Caco-2 (cell line): ENCODE measurements around the gene PPARA. TPM values are rescaled to one million over a fixed set of nuclear protein-coding genes. Genes with fewer than 3 reads are reported as not detected.

Experiments
- BruUV-seq: library from RNA; stranded (reverse); fragments of 400-500 nt; replicated peaks from 2 replicates; lab custom pipeline; 2021; lab: Mats Ljungman, UMichigan
- CTCF ChIA-PET: fragments of 300-600 bp; sonication (Branson Sonifier 250); formaldehyde crosslinking; loops from one replicate; lab custom pipeline; 2022; ENCODE audit warnings: antibody characterized with exemption; lab: Charles Lee
- POLR2A ChIA-PET: fragments of 300-600 bp; sonication (Branson Sonifier 250); formaldehyde crosslinking; loops from one replicate; lab custom pipeline; 2022; ENCODE audit warnings: antibody characterized with exemption; lab: Charles Lee
- DNase-seq, 2 experiments: peaks; one replicate each; pipeline versions ENCODE4 v3.0.0 to v3.0.0-alpha.2; 2020 to 2022
- H3K27me3 ChIP-seq: replicated peaks from 2 replicates; pipeline ENCODE4 v1.6.0; 2011; ENCODE audit warnings: low read length; ENCODE audit not compliant: control insufficient read depth, insufficient read depth
- H3K36me3 ChIP-seq: 2 replicates; pipeline ENCODE4 v1.5.1; 2011; ENCODE audit warnings: low read length; ENCODE audit not compliant: control insufficient read depth, insufficient read depth
- H3K4me1 ChIP-seq: fragments of 250-450 bp; sonication (Bioruptor Pico); 2 replicates; pipeline ENCODE4 v1.5.1; 2020; ENCODE audit warnings: mild to moderate bottlenecking
- H3K4me3 ChIP-seq: 2 replicates; pipeline ENCODE4 v1.5.1; 2011; ENCODE audit warnings: low read depth, mild to moderate bottlenecking, control low read depth, low read length
- H3K9me3 ChIP-seq: fragments of 250-450 bp; sonication (Bioruptor Pico); 2 replicates; pipeline ENCODE4 v1.5.1; 2020; ENCODE audit warnings: mild to moderate bottlenecking, moderate library complexity
- H3K27ac Mint-ChIP-seq: one replicate; pipeline ENCODE4 v1.8.0; 2022; ENCODE audit warnings: mixed read lengths; ENCODE audit not compliant: unreplicated experiment
- H3K27me3 Mint-ChIP-seq: one replicate; pipeline ENCODE4 v1.8.0; 2022; ENCODE audit warnings: mixed read lengths; ENCODE audit not compliant: insufficient read depth, unreplicated experiment
- H3K36me3 Mint-ChIP-seq: one replicate; pipeline ENCODE4 v1.8.0; 2022; ENCODE audit warnings: mild to moderate bottlenecking, mixed read lengths; ENCODE audit not compliant: insufficient read depth, unreplicated experiment
- H3K4me1 Mint-ChIP-seq: one replicate; pipeline ENCODE4 v1.8.0; 2022; ENCODE audit warnings: low read depth, mixed read lengths; ENCODE audit not compliant: unreplicated experiment
- H3K4me3 Mint-ChIP-seq: one replicate; pipeline ENCODE4 v1.8.0; 2022; ENCODE audit warnings: mild to moderate bottlenecking, moderate library complexity, mixed read lengths; ENCODE audit not compliant: unreplicated experiment
- H3K9me3 Mint-ChIP-seq: one replicate; pipeline ENCODE4 v1.8.0; 2022; ENCODE audit warnings: mixed read lengths; ENCODE audit not compliant: unreplicated experiment
- intact Hi-C: fragments of 100-400 bp; cut with micrococcal nuclease; formaldehyde crosslinking; loops from one replicate; pipeline ENCODE4 v1.10.0; 2022; ENCODE audit not compliant: unreplicated experiment
- total RNA-seq: library from RNA; stranded (reverse); gene quantifications from 2 replicates; pipeline ENCODE4 v1.2.3, GENCODE V29; 2022
- TF ChIP-seq, protein P1 (sequence below), 2 experiments: fragments of 200-600 bp in 1 of 2; IDR thresholded peaks; 1 replicate in 1 of 2; 2 replicates in 1 of 2; pipeline versions ENCODE4 v1.5.1 to v1.8.0; 2011 to 2022; ENCODE audit warnings: antibody characterized with exemption in 1 of 2, control low read depth in 1 of 2, inconsistent platforms in 1 of 2, low read depth in 1 of 2, low read length in 1 of 2, mild to moderate bottlenecking in 1 of 2, moderate library complexity in 1 of 2; ENCODE audit not compliant: insufficient read depth in 1 of 2, severe bottlenecking in 1 of 2, unreplicated experiment in 1 of 2

PPARA gene
- total RNA-seq, 1 experiment from 2014 or later = 13.4 TPM

DNA sequence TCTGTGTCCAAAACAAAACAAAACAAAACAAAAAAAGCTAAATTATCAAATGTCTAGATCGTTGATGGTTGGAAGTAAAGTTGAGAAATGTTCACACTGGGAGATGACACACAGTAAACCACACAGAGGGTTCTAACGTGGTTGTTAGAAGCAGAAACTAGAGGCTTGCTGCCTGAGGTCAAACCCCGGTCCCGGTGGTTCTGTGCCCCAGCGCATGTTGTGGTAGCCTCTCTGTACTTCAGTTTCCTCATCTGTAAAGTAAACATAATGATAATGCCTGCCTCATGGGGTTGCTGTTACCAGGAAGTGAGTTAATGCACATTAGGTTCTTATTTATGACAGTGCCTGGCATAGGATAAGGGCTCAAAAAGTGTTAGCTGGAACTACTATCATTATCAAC lies 33.4 kb downstream of the PPARA start:
- BruUV-seq = no TSS peak
- Histone ChIP-seq H3K9me3 (peaks cover 20% of the 10 kb centered on the region), H3K4me1 (no peaks in the 10 kb centered on the region), H3K27me3 (no peaks in the 10 kb centered on the region), H3K4me3 (no peak overlapping the region), H3K36me3 (no peaks in the 10 kb centered on the region)
- TF ChIP-seq, protein P1, sequence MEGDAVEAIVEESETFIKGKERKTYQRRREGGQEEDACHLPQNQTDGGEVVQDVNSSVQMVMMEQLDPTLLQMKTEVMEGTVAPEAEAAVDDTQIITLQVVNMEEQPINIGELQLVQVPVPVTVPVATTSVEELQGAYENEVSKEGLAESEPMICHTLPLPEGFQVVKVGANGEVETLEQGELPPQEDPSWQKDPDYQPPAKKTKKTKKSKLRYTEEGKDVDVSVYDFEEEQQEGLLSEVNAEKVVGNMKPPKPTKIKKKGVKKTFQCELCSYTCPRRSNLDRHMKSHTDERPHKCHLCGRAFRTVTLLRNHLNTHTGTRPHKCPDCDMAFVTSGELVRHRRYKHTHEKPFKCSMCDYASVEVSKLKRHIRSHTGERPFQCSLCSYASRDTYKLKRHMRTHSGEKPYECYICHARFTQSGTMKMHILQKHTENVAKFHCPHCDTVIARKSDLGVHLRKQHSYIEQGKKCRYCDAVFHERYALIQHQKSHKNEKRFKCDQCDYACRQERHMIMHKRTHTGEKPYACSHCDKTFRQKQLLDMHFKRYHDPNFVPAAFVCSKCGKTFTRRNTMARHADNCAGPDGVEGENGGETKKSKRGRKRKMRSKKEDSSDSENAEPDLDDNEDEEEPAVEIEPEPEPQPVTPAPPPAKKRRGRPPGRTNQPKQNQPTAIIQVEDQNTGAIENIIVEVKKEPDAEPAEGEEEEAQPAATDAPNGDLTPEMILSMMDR (IDR thresholded peaks at IDR 0.05; ENCODE audit: insufficient read depth in 1 of 2, low read depth in 1 of 2, low read length in 1 of 2, severe bottlenecking in 1 of 2, unreplicated experiment in 1 of 2) = no peak
- peaks cover 12% of the 10 kb centered on the region for H3K36me3 Mint-ChIP-seq
- intact Hi-C loops = no loop called here
- no peak for DNase-seq
- POLR2A ChIA-PET = no interaction called here
- CTCF ChIA-PET = no interaction called here
- H3K9me3 Mint-ChIP-seq = peaks cover 45% of the 10 kb centered on the region
- H3K27ac Mint-ChIP-seq = no peak overlapping the region
- no peaks in the 10 kb centered on the region for H3K4me1 Mint-ChIP-seq
- no peak overlapping the region for H3K4me3 Mint-ChIP-seq
- H3K27me3 Mint-ChIP-seq = no peaks in the 10 kb centered on the region

DNA sequence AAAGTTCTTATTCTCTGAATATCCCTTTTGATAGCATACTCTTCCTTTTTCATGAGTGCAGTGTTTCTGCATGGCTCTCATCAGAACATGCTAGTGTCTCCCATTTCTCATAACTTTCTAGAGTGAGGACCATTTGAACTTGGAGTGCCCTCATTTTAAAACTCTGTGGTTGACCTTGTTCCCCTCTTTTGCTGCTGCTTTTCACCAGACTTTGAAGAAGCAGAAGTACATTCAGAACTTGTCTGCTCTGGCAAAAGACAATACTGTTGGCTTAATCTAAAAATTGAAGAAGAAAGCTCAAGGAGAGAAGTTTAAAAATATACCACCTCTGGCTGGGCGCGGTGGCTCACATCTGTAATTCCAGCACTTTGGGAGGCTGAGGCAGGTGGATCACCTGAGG lies 35.0 kb downstream of the PPARA start:
- no TSS peak for BruUV-seq
- no peak overlapping the region for H3K27ac Mint-ChIP-seq
- Histone ChIP-seq H3K36me3 (no peaks in the 10 kb centered on the region), H3K4me3 (no peak overlapping the region), H3K9me3 (peaks cover 11% of the 10 kb centered on the region), H3K27me3 (no peaks in the 10 kb centered on the region), H3K4me1 (no peaks in the 10 kb centered on the region)
- ChIA-PET CTCF (no interaction called here), POLR2A (no interaction called here)
- H3K4me3 Mint-ChIP-seq = no peak overlapping the region
- TF ChIP-seq, protein P1 (IDR thresholded peaks at IDR 0.05; ENCODE audit: insufficient read depth in 1 of 2, low read depth in 1 of 2, low read length in 1 of 2, severe bottlenecking in 1 of 2, unreplicated experiment in 1 of 2) = no peak
- no peak for DNase-seq
- intact Hi-C loops = no loop called here
- H3K9me3 Mint-ChIP-seq = peaks cover 31% of the 10 kb centered on the region
- H3K4me1 Mint-ChIP-seq = no peaks in the 10 kb centered on the region
- H3K27me3 Mint-ChIP-seq = no peaks in the 10 kb centered on the region
- peaks cover 5% of the 10 kb centered on the region for H3K36me3 Mint-ChIP-seq

DNA sequence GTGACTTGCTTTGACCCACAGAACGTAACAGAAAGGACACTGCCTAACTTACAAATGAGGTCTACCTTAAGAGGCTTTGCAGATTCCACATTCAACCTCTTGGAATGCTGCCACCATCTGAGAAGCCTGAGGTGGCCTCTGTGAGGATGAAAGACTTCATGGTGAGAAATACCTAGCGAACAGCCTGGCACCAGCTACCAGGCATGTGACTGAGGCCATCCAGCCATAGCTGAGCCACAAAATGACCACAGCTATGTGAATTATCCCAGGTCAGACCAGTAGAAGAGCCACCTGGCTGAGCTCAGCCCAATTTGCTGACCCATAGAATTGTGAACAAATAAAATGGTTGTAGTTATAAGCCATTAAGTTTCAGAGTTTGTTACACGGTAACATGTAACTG lies 37.5 kb downstream of the PPARA start:
- H3K27me3 Mint-ChIP-seq = no peaks in the 10 kb centered on the region
- TF ChIP-seq, protein P1 (IDR thresholded peaks at IDR 0.05; ENCODE audit: insufficient read depth in 1 of 2, low read depth in 1 of 2, low read length in 1 of 2, severe bottlenecking in 1 of 2, unreplicated experiment in 1 of 2) = no peak
- H3K27ac Mint-ChIP-seq = no peak overlapping the region
- POLR2A ChIA-PET = no interaction called here
- no peak for DNase-seq
- BruUV-seq = no TSS peak
- H3K4me3 Mint-ChIP-seq = no peak overlapping the region
- intact Hi-C loops = no loop called here
- H3K4me1 Mint-ChIP-seq = no peaks in the 10 kb centered on the region
- H3K9me3 Mint-ChIP-seq = peaks cover 10% of the 10 kb centered on the region
- no peaks in the 10 kb centered on the region for H3K36me3 ChIP-seq
- no peaks in the 10 kb centered on the region for H3K4me1 ChIP-seq
- no peak overlapping the region for H3K4me3 ChIP-seq
- no peaks in the 10 kb centered on the region for H3K27me3 ChIP-seq
- H3K36me3 Mint-ChIP-seq = no peaks in the 10 kb centered on the region
- H3K9me3 ChIP-seq = no peaks in the 10 kb centered on the region
- CTCF ChIA-PET = no interaction called here
